ENCODE results near the gene FRMD5.
"Not testable (repeated sequence)": the region's sequence is repeated elsewhere in the genome, so short reads cannot be mapped to it uniquely, and the experiment has no call there.

Gene FRMD5

DNA sequence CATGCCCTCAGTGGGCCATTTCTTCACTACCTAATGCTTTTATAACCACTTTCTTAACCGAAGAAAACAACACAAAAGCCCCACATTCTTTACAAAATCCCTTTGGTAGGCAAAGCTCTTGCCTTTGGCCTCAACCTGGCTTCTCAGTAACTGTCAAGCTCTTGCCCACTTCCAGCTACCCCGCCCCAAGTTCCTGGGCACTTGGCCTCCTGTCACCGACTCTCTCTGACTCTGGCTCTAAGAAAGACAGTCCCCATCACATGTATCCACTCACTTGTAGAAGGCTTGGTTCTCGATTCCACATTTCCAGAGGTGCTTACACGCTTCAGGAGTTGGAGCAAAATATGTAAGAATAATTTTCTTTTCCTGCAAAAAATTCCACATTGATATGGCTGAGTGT, 307.2 kb downstream of the FRMD5 start:
- DNase-seq (ENCODE audit: low read depth) = no peak

DNA sequence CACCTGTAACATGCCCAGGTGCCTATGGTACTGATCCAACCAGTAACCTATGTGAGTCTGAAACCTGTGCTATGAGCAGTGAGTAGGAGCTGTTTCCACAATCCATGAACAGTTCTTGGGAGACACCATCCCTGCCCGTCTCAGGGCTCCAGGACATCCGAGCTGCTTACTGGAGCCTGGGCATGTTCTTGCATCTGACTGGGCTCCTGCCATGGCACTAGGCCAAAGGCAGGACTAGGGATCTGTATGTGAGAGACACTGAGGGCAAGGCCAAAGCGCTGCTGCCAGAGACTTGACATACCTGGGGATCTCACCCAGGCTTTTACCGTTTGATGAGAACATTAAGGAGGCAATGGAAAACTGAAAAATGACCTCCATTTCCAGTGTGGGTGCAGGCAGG, 308.5 kb downstream of the FRMD5 start:
- no peak for DNase-seq (ENCODE audit: low read depth)

DNA sequence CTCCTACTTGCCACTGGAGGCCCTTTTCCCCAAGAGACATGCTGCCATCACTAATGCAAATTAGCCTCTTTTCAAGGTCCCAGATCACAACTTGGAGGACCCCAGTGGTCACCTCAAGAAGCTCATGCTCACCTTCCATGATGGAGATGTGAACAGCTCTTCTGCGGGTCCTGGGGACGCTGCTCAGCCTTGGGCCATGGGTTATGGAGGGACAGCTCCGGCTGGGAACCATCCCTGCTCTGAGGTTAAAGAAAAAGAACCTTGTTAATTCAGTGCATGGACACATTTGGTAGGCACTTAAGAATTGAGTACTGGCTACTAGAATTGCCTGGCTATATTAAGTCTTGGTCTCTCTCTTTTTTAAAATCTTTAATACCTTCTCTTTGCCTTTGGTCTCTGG, 311.5 kb downstream of the FRMD5 start:
- DNase-seq (ENCODE audit: low read depth) = no peak

DNA sequence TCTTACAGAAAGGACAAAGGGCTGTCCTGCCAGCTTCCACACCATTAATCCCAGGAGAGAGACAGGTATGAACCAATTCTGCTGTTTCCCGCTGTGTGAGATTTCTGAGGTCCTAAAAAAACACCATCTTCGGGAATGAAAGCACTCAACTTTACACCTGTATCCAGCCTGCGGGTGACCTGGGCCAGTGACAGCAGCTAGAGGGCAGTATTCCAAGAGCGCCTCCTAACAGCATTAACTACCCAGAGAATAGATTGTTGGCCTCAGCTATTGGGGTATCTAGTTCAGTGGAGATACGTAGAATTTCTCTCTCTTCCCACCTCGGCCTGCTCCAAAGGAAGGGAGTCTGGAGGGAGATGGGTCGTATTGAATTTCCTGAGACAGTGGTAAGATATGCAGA, 313.1 kb downstream of the FRMD5 start:
- no peak for DNase-seq (ENCODE audit: low read depth)

DNA sequence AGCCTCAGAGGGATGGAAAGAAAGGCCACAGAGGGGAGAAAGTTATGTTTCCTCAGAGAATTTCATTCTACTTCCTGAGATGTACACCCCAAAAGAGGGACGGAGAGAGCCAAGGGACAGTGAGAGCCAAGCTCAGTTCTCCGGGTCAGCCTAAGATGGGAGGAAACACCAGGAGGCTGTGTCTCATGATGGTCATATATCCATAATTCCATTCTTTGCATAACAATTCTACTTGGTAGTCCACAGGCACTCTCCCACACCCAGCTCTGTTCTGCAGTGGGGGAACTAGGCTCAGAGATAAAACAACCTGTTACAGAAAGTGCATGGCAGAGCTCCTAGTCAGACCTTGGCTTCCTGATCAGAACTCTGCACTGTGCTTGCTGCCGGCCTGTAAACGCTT, 313.8 kb downstream of the FRMD5 start:
- DNase-seq (ENCODE audit: low read depth) = no peak

DNA sequence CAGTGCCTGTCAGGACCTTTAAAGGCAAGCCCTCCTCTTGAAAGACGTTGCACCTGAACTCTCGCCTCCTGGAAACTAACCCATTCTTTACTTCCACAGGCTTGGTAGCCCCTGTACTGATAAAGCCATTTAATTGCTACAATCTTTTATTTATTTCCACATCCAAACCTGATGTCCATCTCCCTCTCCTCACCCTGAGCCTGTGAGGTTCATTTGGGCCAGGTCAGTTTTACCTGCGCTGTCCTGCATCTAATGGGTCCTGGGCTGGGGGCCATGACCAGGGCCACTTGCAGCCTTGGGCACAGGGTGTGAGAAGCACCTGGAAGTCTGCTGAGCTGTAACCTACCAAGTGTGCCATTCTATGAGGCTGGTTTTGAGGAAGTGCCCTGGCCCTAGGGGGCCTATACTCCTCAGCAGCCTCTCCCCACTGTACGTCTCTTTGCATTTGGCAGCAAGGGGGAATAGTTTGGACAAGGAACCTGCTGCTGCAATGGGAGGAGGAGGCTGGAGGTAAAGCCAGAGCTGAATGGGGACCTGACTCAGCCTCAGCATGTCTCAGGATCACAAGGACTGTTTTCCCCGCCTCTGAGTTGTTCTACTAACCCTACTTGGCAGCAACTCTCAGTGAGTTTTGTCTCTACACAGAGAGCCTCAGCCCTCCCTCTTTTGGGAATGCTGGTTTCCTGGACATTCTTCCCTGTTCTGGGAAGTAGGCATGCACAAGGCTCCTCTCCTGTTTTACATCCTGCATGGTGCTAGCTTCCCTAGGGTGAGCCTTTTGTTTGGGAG, 314.5 kb downstream of the FRMD5 start:
- DNase-seq (ENCODE audit: low read depth) = no peak

DNA sequence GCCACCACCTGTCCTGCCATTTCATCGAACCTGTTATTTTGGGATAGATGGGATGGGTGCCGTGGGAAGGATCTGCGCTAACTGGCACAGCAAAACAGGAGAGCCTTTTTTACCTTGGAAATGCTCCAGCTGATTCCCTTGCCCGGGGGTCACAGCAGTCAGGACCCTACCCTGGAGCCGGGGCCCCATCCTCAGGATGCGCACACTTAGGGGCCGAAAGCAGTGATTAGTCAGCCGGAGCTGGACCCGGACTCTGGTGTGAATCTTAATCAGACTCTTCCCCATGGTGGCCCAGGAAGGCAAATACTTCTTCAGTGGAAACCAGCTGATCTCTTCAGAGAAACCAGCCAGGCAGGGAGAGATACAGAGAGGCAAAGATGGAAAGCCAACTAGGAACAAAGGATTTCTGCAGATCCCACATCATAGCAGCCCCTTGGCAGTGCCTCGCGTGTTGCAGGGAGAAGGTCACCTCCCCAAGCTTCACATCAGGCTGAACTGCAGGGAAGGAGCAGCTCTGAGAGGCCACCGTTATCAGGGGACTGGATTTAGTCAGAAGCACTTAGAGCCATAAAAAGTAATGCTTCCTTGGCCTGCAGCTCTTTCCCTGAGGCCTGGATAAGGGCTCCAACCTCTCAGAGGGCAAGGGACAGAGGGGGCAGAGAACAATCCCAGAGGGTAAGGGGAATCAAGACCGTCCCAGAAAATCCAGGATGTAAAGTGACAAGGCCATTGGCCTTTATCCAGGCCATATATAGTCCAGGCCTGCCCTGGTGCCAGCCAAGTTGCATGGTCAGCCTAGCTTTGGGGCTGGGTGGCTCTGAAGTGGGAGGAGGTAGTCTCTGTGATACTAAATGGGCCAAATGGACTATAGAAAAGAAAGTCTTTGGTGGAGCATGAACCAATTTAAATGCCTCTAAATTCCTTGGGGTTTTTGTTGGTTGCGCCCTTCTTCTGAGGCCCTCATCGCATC, 315.4 kb downstream of the FRMD5 start:
- no peak for DNase-seq (ENCODE audit: low read depth)

DNA sequence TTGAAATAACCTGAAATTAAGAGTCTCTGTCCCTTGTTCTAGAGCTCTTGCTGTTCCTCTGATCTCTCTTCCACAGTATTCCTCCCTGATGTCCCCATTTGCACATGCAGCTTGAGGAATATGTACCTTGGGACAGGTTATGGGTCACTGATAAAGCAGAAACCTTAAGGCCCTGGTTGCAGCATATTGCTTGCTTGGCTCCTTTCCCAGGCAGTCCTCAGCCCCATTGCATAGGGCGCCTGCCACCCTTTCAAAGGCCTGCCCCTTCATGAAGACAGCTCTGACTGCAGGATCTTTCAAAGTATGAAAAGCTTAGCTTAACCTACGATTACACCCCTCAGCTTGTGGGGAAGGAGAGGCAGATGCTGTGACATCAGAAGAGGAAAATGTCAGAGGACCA, 316.6 kb downstream of the FRMD5 start:
- DNase-seq (ENCODE audit: low read depth) = no peak

DNA sequence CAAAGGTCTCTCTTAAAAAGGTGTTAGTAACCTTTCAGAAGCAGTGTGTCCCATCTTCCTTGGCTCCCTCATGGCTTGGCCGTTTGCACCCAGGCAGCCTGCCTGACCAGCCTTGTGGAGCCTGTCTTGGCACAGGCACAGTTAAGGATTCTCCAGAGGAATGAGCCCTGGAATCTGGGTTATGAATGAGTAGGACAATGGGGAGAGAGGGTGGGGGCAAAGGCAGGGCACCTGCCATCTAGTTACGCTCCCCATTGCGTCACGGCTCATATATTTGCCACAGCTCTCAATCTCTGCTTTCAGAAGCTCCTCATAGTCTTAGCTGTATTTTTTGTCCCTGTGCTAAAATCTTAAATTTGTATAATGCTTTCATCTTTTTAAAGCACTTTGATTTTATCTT, 317.7 kb downstream of the FRMD5 start:
- no peak for DNase-seq (ENCODE audit: low read depth)

DNA sequence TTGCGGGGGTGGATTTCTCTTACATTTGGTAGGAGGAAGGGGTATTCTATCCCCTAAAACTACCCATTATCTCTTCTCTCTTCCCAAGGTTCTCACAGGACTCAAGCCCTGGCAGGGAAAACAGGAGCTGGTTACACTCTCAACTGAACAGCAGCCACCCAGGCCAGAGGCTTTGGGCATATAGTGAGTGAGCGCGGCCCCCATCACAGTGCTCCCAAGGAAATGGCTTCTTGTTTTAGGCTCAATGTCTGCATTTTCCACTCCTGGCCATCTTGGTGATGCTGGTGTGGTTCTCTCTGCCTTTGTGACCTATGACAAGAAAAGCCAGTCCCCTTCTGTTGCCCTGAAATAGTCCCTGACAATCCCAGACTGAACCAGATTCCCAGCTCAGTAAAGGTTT, 318.2 kb downstream of the FRMD5 start:
- DNase-seq (ENCODE audit: low read depth) = no peak

DNA sequence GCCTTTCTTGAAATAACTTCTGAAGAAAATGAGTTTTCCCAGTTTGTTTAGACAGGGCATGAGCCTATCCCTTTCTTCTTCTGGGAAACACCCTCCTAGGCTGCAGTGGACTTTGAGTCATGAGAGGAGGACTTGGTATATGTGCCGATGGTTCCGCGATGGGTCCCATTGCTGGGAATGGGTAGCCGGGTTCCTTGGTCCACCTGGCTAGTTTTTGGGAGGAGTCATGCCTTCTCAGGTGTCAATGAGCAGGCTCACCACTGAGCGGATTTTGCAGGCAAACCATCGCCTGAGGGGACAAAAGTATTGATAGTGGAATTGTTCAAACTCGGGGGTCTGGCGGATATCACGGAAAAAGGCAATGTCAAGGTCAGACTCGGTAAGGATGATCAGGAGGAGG, 321.4 kb downstream of the FRMD5 start:
- no peak for DNase-seq (ENCODE audit: low read depth)

DNA sequence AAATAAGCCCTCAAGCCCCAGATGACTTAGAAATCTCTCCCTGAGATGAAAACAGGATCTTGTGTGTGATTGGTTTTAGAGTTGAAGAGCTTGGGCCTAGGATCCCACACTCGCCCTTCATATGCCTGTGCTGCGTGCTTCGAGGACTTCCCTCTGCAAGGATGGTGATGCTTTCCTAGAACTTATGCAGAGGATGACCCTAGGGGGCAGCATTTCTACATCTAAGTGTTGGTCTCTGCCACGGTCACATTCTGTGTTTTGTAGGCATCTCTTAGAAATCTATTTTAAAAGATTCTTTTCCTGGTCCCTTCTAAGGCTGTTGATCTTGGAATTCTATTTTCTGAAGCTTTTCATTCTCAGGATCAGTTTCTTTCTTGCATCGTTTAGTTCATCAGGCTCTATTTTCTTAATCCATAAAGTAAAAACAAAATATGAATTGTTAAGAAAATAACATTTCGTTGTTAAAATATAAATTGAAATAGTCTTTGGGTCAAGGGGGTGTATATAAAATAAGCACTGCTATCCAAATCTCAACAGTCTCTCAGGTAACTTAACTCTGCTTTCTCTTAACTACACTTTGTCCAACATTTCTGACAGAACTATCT, 322.6 kb downstream of the FRMD5 start:
- no peak for DNase-seq (ENCODE audit: low read depth)

DNA sequence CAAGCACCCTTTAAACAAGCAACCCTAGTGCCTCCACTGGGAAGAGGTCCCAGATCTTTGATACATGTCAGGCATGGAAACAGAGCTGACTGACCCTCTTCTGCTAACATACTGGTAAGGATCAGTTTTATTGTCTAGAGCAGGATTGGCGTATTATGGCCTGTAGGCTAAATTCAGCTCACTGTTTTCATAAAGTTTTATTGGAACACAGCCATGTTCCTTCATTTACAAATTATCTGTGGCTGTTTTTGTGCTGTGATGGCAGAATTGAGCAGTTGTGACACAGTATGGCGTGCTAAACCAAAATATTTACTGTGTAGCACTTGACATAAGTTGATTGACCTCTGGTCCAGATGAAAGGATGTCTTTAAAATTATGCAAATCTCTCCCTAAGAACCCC, 323.2 kb downstream of the FRMD5 start:
- no peak for DNase-seq (ENCODE audit: low read depth)

DNA sequence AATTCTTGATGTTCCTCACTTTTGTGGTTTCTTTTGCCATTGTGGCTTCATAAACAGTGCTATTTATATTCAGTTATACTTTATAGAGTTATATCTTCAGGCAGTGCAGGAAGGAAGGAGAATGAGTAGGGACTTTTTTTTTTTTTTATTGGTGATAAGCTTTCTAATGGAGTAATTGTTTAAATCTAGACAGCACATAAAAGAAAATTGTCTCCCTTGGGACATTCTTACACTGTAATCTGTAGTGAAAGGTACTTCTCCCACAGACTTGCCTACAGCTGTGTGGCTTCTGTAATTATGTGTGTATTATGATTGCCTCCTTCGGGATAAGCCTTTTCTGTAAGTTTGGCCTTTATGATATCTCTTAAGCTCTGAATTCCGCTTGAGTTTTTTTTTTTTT, 326.7 kb downstream of the FRMD5 start:
- DNase-seq (ENCODE audit: low read depth) = no peak

DNA sequence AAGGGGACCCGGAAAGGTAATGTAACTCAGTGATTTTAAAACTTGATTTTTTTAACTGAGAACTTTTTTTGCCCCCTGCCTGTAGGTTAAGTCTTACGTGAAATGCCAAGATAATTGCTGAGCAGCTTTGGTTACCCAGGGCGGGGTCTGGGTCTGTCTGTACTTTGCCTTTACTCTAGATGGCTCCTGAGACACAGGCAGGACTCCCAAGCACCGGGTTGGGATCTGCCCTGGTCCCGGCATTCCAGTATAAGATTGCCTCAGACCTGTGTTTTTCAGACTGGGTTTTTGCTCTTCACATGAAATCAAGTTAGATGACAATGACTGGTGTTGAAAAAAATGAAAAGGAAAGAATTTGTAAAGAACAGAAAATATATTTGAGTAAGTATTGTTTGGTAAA, 328.0 kb downstream of the FRMD5 start:
- no peak for DNase-seq (ENCODE audit: low read depth)

DNA sequence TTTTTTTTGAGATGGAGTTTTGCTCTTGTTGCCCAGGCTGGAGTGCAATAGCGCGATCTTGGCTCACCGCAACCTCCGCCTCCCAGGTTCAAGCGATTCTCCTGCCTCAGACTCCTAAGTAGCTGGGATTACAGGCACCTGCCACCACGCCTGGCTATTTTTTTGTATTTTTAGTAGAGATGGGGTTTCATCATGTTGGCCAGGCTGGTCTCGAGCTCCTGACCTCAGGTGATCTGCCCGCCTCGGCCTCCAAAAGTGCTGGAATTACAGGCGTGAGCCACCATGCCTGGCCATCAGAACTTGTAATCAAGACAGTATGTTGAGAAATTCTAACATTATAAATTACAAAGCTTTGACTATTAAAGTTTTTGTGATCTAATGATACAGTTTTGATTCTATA, 328.4 kb downstream of the FRMD5 start:
- DNase-seq (ENCODE audit: low read depth) = not testable (repeated sequence)

DNA sequence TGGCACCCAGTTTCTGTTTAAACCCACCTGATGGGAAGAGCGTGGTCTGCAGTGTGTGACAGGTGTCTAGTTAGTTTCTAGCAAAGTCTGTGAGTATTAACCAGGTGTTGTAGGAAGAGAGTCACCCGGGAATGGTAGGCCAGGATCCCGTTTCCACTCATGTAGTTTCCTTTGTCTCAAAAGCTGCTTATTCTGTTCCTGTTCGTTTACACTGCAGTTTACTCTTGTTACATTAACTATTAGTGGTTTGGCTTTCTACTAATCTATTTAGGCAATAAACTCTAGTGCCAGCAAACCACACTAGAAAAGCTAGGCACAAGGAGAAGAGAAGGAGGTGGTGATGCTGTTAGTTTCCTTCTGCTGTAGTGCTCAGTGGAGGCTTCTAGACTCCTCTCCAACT, 335.5 kb downstream of the FRMD5 start:
- DNase-seq (ENCODE audit: low read depth) = no peak

DNA sequence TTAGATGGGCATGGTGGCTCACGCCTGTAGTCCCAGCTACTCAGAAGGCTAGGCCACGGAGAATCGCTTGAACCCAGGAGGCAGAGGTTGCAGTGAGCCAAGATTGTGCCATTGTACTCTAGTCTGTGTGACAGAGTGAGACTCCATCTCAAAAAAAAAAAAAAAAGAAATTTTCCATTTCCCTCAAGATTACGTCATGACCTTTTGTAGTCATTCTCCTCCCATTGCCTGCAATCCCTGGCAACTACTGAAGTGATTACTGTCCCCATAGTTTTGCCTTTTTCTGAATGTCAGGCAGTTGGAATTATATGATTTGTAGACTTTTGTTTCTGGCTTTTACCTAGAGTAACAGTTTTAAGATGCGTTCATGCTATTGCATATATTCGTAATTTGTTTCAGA, 340.3 kb downstream of the FRMD5 start:
- DNase-seq (ENCODE audit: low read depth) = no peak

DNA sequence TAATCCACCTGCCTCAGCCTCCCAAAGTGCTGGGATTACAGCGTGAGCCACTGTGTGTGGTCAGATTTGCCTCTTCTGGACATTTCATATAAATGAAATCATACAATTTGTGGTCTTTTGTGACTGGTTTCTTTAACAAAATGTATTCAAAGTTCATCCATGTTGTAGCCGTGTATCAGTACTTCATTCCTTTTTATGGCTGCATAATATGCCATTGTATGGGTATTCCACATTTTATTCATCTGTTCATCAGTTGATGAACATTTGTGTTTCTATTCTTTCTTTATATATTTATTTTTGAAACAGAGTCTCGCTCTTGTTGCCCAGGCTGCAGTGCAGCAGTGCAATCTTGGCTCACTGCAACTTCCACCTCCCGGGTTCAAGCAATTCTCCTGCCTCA, 342.5 kb downstream of the FRMD5 start:
- no peak for DNase-seq (ENCODE audit: low read depth)

DNA sequence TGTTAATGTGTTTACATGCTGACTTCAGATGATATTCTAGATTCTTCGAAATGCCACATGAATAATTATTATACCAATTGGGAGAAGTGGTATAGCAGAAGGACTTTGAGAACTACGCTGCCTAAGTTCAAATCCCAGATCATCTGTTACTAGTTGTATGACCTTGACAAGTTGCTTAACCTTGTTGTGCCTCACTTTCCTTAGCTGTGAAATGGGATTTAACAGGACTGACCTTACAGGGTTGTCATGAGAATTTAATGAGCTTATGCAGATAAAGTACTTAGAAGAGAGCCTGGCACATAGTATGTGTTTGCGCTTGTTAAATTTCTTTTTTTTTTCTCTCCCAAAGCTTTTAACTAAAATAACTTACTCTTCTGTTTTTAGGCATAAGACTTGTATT, 343.8 kb downstream of the FRMD5 start:
- DNase-seq (ENCODE audit: low read depth) = no peak

DNA sequence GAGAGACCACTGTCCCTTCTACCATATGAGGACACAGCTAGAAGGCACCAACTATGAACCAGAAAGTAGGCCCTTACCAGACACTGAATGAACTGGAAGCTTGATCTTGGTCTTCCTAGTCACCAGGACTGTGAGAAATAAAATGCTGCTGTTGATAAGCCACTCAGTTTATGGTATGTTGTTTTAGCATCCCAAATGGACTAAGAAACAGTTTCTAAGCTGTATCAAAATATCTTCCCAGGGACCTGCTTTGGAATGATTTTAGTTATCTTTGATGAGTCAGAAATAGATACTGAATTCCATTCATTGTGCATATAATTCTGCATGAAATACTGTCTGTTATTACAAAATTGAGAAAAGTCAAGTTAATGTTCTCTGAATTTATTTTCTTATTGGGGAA, 349.6 kb downstream of the FRMD5 start:
- DNase-seq (ENCODE audit: low read depth) = no peak

DNA sequence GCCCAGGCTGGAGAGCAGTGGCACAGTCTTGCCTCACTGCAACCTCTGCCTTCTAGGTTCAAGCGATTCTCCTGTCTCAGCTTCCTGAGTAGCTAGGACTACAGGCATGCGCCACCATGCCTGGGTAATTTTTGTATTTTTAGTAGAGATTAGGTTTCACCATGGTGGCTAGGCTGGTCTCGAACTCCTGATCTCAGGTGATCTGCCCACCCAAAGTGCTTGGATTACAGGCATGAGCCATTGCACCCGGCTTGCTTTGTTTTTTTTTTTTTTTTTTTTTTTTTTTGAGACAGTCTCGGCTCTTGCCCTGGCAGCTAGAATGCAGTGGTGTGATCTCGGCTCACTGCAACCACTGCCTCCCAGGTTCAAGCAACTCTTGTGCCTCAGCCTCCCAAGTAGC, 362.6 kb downstream of the FRMD5 start:
- not testable (repeated sequence) for DNase-seq (ENCODE audit: low read depth)

DNA sequence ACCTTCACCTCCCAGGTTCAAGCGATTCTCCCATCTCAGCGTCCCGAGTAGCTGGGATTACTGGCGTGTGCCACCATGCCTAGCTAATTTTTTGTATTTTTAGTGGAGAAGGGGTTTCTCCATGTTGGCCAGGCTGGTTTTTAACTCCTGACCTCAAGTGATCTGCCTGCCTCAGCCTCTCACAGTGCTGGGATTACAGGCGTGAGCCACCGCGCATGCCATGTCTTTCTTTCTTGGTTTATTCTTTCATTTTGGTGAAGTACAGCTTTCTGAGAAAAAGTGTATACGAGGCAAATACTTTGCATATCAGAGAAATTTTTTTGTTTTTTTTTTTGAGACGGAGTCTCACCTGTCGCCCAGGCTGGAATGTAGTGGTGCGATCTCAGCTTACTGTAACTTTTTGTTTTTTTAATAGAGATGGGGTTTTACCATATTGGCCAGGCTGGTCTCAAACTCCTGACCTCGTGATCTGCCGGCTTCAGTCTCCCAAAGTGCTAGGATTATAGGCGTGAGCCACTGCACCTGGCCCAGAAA, 363.5 kb downstream of the FRMD5 start:
- DNase-seq (ENCODE audit: low read depth) = not testable (repeated sequence)

Data from activated gamma-delta T cell treated with anti-CD3 and anti-CD28 coated beads, Interleukin-2, amount 50 U/mL, for 16 hours (primary cell).